HepG2 (cell line): ENCODE data around the gene ARL5C.

Experiments used
- ATF6 ChIP-seq: sonication (generic); formaldehyde crosslinking; conservative IDR thresholded peaks from 2 replicates; pipeline ENCODE4 v1.4.0; 2020; ENCODE audit warnings: missing genetic modification reagents
- CREB1 ChIP-seq, 2 experiments: fragments of 450-650 bp in 1 of 2; IDR thresholded peaks; 2 replicates each; pipeline ENCODE4 v1.6.1; 2016 to 2017; ENCODE audit warnings: control low read depth in 1 of 2, mild to moderate bottlenecking in 1 of 2, missing compliant biosample characterization in 1 of 2, missing genetic modification characterization in 1 of 2
- CREM ChIP-seq, 2 experiments: sonication (generic) in 1 of 2; formaldehyde crosslinking in 1 of 2; IDR thresholded peaks; 2 replicates each; pipeline versions ENCODE4 v1.4.0 to v1.6.1; 2016 to 2020; ENCODE audit warnings: antibody characterized with exemption in 1 of 2, mild to moderate bottlenecking in 1 of 2, missing genetic modification reagents in 1 of 2
- EED ChIP-seq: sonication (generic); formaldehyde crosslinking; IDR thresholded peaks from 2 replicates; pipeline ENCODE4 v1.5.0; 2020; ENCODE audit warnings: mild to moderate bottlenecking, missing genetic modification reagents
- FOXK1 ChIP-seq: sonication (generic); formaldehyde crosslinking; IDR thresholded peaks from 2 replicates; pipeline ENCODE4 v1.4.0; 2020; ENCODE audit warnings: low read depth, missing genetic modification reagents, borderline replicate concordance
- NR2F2 ChIP-seq: IDR thresholded peaks from 2 replicates; pipeline ENCODE4 v1.6.1; 2012; ENCODE audit warnings: low read depth, inconsistent platforms, borderline replicate concordance
- POLR2A ChIP-seq, 2 experiments: IDR thresholded peaks; 2 replicates each; pipeline ENCODE4 v1.6.1; 2011; ENCODE audit warnings: low read depth in 2 of 2, low read length in 2 of 2, mild to moderate bottlenecking in 1 of 2, moderate library complexity in 1 of 2; ENCODE audit not compliant: insufficient read depth in 1 of 2
- PRDM10 ChIP-seq: sonication (generic); formaldehyde crosslinking; IDR thresholded peaks from 2 replicates; pipeline ENCODE4 v1.4.0; 2020; ENCODE audit warnings: low read depth, missing genetic modification reagents
- ZNF253 ChIP-seq: sonication (generic); formaldehyde crosslinking; IDR thresholded peaks from 2 replicates; pipeline ENCODE4 v1.8.0; 2022; ENCODE audit warnings: mild to moderate bottlenecking, missing genetic modification reagents, borderline replicate concordance
- ZNF891 ChIP-seq: sonication (generic); formaldehyde crosslinking; IDR thresholded peaks from 2 replicates; pipeline ENCODE4 v1.5.0; 2020; ENCODE audit warnings: mild to moderate bottlenecking, missing genetic modification reagents
- ZUFSP ChIP-seq: sonication (generic); formaldehyde crosslinking; IDR thresholded peaks from 2 replicates; pipeline ENCODE4 v1.9.0; 2021; ENCODE audit warnings: missing genetic modification reagents, mild to moderate bottlenecking, borderline replicate concordance

DNA sequence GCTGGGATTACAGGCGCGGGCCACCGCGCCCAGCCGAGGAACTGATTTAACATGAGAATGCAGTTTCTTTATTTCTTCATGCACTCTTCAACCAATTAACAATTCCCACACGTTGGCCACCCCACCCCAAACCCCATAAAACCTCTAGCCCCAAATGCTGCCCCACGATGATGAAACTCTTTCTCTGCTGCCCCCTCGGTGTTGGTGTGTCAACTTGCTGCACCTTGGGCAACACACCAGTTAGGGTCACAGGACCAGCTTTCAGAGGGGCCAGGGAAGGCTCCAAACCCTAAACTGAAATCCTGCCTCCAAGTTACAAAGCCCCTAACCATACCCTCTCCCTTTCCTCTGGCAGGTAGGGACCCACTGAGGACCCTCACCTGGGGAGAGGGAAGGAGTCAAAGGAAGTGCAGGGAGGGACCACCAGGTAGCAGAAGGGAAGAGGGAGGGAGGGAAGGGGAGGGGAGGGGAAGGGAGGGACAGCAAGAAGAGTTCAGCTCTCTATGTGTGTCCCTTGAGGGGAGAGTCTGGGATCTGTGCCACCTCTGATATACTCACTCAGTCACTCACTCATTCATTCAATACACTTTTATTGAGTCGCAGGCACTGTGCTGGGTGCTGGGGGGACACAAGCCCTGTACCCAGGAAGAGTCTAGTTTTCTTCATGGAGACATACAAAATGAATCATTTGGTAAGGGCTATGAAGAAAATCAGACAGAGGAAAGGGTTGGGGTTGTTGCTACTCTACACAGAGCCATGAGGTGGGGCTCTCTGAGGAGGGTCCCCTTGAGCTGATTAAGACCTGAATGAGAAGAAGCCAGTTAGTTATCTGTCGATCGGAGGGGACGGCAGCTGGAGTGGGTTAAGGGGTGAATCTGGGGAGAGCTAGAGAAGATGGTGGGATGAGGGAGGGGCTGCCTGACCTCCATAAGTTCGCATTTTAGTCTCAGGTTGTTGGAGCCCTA lies 18.5 kb downstream of the ARL5C start:
- no peak for TF ChIP-seq CREB1 (IDR thresholded peaks at IDR 0.05)
- TF ChIP-seq CREB1 (CRISPR knock-in tag; IDR thresholded peaks at IDR 0.05), result no peak
- TF ChIP-seq CREM (IDR thresholded peaks at IDR 0.05), result no peak
- no peak for TF ChIP-seq CREM (CRISPR knock-in tag; IDR thresholded peaks at IDR 0.05)
- no peak for TF ChIP-seq ZNF891 (CRISPR knock-in tag)
- TF ChIP-seq ZUFSP (CRISPR knock-in tag), result no peak
- no peak for TF ChIP-seq ATF6 (CRISPR knock-in tag)
- no peak for TF ChIP-seq NR2F2
- no peak for TF ChIP-seq PRDM10 (CRISPR knock-in tag)
- no peak for TF ChIP-seq EED (CRISPR knock-in tag)
- TF ChIP-seq POLR2A (IDR thresholded peaks at IDR 0.05; ENCODE audit: insufficient read depth in 1 of 2, low read depth in 2 of 2, low read length in 2 of 2), result no peak
- no peak for TF ChIP-seq FOXK1 (CRISPR knock-in tag)
- TF ChIP-seq ZNF253, result no peak
